NCI-H774 (cell line): ENCODE measurements around the gene TIMM44.
"Not testable (repeated sequence)": the region's sequence is repeated elsewhere in the genome, so short reads cannot be mapped to it uniquely, and the experiment has no call there.

Experiments used
- DNase-seq: peaks from one replicate; lab custom pipeline; 2025; lab: John Stamatoyannopoulos, UW

Gene TIMM44

DNA sequence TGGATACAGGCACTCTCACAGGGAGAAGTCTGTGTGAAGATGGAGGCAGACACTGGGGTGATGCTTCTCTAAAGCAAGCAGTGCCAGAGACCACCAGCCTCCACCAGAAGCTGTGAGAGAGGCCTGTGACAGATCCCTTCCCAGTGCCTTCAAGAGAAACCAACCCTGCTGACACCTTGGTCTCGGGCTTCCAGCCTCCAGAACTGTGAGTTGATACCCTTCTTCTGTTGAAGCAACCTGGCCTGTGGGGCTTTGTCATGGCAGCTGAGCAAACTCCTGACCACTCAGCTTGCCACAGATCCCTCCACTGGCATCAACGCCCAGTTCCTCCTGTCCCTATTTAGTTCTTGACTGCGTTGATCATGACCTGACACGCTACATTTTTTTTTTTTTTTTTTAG, 33.0 kb upstream of the TIMM44 start:
- no peak for DNase-seq

DNA sequence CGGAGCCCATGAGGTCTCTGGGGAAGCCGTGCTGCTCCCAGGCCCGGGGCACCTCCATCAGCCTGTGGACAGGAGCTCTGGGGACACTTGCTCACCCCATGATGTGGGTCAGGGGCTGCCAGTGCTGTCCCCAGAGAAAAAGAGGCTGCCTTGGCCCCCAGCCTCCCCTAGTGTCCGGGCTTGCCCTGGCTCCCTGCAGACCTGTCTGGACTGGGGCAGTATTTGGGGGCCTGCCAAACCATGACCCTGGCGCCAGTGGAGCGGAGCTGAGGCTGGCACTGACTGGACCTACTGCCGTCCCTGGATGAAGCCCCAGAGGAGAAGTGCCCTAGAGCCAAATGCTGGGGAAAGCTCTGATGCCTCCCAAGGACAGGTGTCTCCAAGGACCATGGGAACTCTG, 31.6 kb upstream of the TIMM44 start:
- no peak for DNase-seq

DNA sequence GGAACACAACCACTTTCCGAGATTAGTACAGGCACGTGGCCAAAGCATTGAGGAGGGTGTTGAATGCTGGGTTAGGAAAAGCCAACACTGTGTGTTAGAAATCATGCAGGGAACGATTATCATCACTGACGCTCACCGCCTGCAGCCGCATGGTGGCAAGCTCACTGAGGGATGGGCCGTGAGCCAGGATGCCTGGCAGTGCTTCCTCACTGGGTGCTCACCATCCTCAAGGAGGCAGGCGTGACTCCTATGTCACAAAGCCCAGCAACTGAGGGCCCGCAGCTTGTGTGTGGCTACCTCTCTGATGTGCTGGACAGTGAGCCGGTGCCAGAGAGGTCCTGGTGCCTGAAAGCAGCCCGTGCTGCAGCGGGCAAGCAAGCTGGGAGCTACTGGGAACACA, 30.4 kb upstream of the TIMM44 start:
- no peak for DNase-seq

DNA sequence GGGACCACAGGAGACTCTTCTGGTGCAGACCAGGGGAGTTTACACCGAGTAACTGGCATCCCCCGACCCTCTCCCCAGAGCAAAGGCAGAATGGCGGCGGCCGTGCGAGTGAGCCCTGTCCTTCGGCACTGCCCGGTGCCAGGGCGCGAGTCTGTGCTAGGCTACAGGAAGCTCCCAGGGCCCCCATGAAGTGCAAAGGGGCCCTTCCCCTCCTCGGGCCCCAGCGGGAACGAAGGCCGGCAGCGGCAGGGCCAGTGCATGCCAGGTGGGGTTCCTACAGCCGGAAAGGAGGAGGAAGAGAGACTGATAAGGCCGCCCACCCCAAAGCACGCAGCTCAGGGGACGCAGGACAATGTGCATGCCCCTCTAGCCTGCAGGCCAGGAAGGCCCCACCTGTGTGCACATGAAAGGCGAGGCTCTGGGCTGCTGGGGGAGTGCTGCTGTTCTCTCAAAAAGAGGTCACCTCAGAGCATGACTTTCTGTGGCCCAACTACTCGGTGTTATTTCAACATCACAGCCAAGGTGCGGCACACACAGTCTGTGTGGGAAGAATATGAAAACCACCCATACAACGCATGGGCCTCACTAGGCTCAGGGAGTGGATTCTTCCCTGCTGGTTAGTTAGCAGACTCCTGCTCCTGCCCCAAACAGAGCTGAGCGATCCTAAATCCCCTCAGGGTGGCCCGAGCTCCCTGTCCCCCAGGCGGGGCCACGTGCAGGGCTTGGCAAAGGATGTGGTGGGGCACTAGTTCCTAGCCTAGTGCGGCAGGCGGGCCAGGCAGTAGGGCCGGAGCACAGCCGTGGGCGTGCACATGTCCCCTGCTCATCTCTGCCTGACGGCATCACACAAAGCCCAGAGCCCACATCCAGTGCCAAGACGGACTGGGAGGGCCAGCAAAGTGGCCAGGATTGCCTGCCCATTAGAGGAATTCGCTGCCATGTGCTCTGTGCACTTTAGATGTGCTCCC, 28.4 kb upstream of the TIMM44 start:
- no peak for DNase-seq

DNA sequence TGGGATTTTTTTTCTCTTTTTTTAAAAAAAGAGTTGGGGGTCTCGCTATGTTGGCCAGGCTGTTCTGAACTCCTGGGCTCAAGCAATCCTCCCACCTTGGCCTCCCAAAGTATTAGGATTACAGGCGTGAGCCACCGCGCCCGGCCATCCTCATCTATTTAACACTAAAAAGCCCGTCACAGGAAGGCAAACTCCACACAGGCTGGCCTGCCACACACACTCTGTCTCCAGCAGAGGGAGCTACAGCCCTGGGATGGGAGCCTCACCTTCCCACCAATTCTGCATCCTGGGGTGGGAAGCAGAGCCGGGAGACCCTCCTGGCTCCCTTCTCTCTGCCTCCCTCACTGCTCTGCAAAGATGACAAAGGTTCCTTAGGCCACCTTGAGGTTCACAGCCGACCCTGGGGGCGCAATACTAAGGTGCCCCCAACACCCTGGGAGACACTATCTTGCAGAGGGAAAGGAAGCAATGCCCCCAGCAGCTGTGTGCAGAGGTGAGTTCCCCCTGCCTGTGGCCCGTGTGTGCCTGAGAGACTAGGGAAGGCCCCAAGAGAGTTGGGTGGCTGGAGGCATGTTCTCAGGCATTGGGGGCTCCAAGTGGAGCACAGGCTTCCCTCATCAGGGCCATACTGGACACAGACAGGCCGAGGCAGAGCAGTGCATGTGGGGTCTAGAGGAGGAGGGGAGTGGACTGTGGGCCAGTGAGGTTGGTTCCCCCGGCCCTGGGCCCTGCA, 27.4 kb upstream of the TIMM44 start:
- no peak for DNase-seq

DNA sequence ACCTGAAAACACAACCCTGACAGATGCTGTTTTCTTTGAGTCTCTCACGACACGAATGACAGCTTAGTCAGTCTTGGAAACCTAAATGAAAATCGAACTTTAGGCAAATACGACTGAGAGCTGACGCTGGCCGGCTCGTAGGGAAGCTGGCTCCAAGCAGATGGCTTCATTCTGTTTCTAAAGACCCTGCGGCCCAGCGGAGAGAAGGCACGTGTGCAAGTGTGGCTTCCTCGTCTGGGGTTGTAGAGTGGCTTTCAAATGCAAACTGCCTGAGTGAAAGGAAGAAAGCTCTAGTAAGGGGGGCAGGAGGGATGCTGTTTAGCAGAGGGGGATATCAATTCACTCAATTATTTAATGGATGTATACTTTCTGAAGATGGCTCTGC, 26.1 kb upstream of the TIMM44 start:
- DNase-seq = no peak

DNA sequence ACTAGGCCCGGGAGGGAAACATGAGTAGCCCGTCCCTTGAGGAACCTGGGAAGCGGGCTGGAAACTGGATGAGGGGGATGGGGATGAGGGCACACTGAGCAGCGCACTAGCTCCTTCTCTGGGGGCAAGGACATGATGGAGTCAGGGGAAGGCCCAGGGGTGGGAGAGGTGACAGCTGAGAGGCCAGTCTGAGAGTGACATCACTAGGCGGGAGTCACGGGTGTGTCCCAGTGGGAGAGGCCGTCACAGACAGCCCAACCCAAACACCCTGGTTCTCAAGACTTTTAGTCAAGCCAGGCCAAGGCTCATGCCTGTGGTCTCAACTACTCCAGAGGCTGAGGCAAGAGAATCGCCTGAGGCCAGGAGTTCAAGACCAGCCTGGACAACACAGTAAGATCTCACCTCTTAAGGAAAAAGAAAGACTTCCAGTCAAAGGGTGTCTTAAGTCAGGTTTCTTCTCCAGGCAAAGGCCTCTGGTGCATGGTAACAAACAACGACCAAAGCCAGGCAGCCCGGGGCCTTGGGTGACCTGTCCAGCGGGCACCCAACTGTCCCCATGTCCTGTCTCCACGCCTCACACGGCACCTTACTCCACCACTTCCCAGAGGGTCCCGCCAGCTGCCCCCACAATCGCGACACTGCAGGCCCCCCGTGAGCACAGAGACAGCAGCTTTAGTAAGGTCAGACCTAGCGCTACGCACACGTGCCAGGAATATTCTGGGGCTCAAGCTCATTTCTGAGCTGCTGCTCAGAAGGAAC, 25.5 kb upstream of the TIMM44 start:
- DNase-seq = no peak

DNA sequence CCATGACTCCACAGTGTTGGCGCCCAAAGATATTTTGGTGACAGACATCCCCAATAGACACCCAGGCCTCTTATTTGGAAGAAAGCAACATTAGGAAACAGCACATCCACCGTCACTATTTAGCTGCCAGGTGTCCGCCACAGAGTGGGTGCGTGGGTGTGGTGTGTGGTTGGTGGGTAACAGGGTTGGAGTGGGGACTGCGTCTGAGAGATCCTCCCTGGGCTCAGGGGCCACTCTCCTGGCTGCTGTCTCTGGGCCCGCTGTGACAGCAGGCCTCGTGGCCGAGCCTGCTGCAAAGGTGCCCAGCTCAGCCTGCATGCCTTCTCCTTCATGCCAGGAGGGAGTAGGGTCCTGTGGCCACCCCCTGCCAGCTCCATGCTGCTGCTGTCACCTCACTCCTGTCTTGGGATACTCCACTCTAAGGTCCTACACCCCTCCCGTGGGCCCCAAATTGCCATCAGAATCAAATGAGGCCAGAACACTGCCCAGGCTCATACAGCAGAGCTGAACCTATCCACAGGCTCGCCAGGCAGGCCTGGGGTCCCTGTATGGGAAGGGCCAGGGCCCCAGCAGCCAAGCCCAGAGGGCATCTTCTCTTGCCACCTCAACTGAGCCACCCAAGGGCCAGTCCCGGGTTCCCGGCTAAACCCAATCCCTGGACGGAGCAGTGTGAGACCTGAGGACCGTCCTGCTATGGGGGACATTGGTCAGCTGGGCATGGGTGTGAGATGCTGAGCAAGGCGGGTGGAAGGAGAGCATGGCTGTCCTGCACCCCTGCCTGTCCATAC, 24.7 kb upstream of the TIMM44 start:
- no peak for DNase-seq

DNA sequence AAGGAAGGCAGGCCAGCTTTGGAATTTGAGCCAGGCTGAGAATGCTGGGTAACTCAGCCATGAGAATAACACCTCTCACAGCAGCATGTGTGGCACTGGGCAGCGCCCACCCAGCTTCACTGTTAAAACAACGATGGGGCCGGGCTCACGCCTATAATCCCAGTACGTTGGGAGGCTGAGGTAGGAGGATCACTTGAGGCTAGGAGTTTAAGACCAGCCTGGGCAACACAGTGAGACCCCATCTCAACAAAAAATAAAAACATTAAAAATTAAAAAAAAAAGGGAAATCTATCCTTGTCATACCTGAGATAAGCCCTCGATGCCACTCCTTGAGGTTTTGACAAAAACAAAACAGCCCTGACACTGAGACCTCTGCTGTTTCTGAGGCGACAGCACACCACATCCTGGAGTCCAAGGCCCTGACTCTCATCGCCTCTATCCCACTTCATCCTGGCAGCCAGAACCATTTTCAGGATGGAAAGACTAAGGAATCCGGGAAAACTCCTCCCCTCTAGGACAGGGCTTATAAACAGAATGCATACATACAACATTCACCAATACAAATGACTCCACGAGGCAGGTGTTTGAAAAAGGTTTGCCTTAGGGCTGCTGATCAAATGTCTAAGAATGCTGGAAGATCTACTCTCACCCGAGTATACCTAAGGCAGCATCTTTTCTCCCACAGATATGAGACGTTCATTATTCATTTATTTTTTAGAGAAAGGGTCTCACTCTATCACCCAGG, 22.6 kb upstream of the TIMM44 start:
- no peak for DNase-seq

DNA sequence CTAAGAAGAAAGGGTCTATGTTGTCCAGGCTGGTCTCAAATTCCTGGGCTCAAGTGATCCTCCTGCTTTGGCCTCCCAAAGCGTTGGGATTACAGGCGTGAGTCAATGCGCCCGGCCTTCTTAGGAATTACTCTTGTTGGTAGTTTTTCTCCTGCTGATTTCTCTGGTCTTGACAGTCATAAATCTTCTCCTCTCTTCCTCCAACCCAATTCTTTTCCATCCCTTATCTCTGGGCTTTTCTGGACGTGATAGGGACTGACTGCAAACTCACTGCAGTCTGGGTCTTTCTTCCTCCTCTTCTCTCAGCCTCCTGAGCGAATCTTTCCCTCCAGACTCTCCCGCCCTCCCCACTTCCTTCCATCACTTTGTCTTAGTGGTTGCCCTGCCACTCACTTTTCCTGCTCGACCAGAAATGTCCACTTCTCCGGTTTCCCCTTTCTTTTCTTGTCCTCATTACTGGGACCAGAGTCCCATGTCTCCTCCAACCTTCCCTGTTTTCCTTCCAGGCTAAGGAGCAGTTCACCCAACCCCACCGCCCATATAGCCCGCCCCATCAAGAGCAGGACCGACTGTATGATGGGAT, 21.9 kb upstream of the TIMM44 start:
- DNase-seq = no peak

DNA sequence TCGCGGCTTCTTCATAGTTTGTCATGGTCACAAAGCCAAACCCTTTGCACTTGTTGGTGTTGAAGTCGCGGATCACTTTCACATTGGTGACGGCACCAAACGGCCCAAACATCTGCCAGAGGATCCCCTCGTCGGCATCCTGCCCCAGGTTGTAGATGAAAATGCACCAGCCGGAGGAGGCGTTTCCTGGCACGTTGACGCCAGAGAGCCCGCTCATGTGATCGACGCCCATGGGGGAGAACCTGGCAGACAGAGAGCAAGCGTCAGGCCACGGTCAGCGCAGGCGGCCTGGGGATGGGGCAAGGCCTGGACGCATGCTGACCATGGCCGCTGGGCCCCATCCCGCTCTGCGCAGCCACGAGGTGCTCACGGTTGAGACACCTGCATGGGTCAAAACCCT, 20.1 kb upstream of the TIMM44 start:
- no peak for DNase-seq

DNA sequence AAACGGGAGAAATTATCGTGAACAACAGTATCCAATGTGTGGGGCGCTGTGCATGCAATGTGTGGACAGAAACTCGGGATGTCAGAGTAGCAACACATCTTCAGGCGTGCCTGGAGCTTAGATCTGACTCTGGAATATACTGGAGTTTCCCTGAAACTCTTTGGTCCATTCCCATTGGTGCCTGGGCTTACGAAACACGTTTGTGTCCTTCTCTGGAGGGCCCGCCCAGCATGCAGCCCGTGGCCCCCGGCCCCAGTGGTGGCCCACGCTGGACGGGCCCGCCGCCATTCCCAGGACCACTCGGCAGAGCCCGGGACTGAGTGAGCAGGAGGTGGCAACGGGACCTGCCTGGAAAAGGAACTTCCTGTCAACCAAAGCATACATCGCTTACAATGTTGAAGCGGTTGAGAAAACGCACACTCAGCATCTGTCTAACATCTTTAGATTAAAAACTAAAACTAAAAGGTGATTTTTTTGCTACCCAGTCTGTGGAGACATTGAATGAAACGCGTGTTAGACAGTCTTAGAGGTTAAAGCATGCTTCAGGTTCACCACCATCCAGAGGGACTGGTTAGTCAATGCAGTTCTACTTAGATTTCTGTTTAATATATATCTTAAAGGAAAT, 19.3 kb upstream of the TIMM44 start:
- no peak for DNase-seq

DNA sequence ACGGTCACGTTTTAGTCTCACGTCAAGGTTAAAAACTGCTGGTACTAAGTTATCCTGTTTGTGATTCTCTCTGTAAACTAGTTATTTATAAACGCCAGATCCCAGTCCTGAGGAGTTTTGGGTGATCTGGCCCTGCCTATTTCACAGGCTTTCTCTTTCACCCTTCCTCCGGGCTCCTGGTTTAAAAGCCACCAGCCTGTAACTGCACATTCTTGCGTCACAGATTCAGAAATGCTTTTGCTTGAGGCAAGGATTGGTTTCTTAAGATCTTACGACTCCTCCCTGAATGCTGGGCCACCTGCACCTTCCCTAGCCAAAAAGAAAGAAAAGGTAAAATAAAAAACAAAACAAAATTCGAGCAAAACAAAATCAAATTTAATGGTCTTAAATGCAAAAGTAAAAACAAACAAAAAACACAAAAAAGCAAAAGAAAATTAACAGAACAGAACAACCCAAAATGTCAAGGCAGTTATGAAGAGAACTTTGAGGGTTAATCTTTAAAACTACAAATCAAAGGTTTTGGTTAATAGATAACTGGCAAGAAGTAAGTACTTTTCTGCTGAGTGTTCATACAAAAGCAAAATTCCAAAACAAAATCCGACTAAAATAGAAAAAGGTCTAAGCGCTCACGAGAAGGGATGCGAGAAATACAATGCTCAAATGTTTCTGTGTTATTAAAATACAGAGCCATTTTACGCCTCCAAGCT, 18.6 kb upstream of the TIMM44 start:
- DNase-seq = no peak

DNA sequence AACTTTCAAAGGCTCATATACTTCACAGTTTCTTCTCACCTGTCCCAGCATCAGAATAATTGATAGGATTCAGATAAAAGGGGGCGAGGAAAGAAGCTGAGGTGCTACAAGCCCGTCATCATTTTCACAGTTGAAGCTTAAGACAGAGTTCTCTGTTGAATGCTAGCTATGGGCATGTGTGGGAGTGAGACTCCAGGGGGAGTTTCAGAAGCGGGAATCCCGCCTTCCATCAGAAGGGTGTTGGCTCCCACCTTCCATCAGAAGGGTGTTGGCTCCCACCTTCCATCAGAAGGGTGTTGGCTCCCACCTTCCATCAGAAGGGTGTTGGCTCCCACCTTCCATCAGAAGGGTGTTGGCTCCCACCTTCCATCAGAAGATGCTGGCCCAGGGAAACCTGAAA, 17.6 kb upstream of the TIMM44 start:
- not testable (repeated sequence) for DNase-seq

DNA sequence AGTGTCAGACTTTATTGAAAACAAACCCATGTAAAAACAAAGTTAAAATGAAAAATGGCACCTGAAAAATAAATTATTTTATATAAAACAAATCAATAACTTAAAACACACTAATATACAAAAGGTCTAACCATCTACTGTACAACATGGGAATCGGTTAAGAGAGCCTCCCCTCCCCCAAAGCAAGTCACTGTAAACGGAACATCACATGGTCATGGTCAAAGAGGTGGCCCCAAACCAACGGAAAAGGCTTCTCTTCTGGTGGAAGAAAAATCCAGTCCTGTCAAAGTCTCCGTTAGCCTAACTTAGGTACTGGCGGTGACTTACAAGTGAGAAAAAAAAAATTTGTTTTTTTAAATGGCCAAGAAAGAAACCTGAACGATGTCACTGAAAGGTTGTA, 15.7 kb upstream of the TIMM44 start:
- no peak for DNase-seq

DNA sequence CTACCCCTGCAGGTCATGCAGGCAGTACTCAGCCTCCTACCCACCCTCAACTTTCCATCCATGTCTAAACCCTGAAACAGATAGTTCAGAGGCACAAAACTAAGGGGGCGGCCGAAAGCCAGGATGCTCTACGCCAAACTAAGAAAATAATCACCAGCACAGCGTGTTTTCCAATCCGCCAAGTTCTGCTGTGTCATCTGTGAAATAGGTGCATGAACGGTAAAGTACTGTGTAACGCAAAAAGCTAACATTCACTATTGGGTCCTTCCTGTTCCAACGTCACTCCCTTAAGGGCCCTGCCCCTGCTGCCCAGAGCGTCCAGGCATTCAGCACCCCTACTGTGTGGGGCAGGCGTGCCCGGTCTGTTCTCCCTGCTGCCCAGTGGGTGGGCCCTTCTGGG, 12.2 kb upstream of the TIMM44 start:
- no peak for DNase-seq

DNA sequence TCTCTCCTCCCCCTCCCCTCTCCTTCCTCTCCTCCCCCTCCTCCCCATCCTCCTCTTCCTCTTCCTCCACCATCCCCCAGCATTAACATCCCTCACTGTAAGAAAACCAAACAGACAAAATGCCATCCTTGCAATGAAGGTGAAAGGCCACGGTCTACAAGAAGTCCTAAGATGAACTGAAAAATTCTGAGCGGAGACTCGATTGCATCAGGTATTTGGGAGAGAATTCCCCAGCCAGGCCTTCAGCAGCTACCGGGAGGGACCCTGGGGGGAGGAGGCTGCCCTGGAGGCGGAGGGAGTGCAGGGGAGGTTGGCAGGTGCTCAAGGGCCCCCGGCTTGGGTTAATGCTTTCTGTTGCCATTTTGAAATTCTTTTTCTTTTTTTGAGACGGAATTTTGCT, 10.1 kb upstream of the TIMM44 start:
- no peak for DNase-seq

DNA sequence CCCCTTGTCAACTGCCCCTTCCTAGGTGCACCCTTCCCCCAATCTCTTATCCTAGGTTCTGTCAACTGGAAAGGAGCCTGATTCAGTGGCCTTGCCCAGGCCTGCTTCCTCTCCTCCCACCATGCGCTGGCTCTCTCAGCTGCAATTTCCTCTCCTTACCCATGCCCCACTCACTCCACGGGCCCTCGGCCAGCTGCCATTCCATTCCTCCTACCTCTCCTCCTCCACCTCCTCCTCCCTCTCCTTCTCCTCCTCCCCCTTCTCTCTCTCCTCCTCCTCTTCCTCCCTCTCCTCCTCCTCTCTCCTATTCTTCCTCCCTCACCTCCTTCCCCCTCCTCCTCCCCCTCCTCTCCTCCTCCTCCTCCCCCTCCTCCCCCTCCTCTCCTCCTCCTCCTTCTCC, 9.6 kb upstream of the TIMM44 start:
- DNase-seq = no peak

DNA sequence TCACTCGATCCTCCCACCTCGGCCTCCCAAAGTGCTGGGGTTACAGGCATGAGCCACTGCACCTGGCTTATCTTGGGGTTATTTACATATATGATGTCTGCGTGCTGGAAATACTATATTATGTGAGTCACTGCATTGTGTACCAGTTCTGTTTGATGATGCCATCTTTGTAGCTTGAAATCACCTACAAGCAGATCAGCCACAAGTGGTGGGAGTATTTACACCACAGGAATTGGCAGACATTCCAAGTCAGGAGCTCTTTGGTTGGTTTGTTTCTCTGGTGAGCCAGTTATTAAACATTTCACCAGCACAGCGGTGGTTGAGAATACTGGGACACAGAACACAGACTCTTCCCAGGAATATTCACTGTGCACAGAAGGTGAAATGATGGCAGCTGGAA, 4.5 kb upstream of the TIMM44 start:
- DNase-seq = no peak
